Measurements from ENCODE around the gene ERGIC1.

The ERGIC1 gene

GRCh38 chr5:172936401-172936800, 102.3 kb downstream of the ERGIC1 start:
- TF ChIP-seq CTCF (conservative IDR thresholded peaks at IDR 0.05; ENCODE audit: control insufficient read depth, insufficient read depth, low read depth, low read length) = no peak
- H3K4me3 ChIP-seq (ENCODE audit: control insufficient read depth, low read depth, low read length) = no peak overlapping the region
- no peak for DNase-seq (ENCODE audit: low read depth)

GRCh38 chr5:172939071-172939470, 105.0 kb downstream of the ERGIC1 start:
- DNase-seq (ENCODE audit: low read depth) = peak; percentile 40
- no peak overlapping the region for H3K4me3 ChIP-seq (ENCODE audit: control insufficient read depth, low read depth, low read length)
- TF ChIP-seq CTCF (conservative IDR thresholded peaks at IDR 0.05; ENCODE audit: control insufficient read depth, insufficient read depth, low read depth, low read length) = peak; percentile 35

- no peak for DNase-seq (ENCODE audit: low read depth)
- TF ChIP-seq CTCF (conservative IDR thresholded peaks at IDR 0.05; ENCODE audit: control insufficient read depth, insufficient read depth, low read depth, low read length) = no peak
These were observed 105.7 kb downstream of the ERGIC1 start for GRCh38 chr5:172939611-172940267.

GRCh38 chr5:172940268-172941066, 106.4 kb downstream of the ERGIC1 start:
- H3K4me3 ChIP-seq (ENCODE audit: control insufficient read depth, low read depth, low read length) = no peak overlapping the region
- no peak for DNase-seq (ENCODE audit: low read depth)
- TF ChIP-seq CTCF (conservative IDR thresholded peaks at IDR 0.05; ENCODE audit: control insufficient read depth, insufficient read depth, low read depth, low read length) = no peak

More at GRCh38 chr5:172939611-172940267, 105.7 kb downstream of the ERGIC1 start:
- H3K4me3 ChIP-seq (ENCODE audit: control insufficient read depth, low read depth, low read length) = no peak overlapping the region

- no peak for TF ChIP-seq CTCF (conservative IDR thresholded peaks at IDR 0.05; ENCODE audit: control insufficient read depth, insufficient read depth, low read depth, low read length)
- DNase-seq (ENCODE audit: low read depth) = no peak
- no peak overlapping the region for H3K4me3 ChIP-seq (ENCODE audit: control insufficient read depth, low read depth, low read length)
These were observed 107.0 kb downstream of the ERGIC1 start for GRCh38 chr5:172941067-172941516.

- no peak for TF ChIP-seq CTCF (conservative IDR thresholded peaks at IDR 0.05; ENCODE audit: control insufficient read depth, insufficient read depth, low read depth, low read length)
- DNase-seq (ENCODE audit: low read depth) = no peak
- no peak overlapping the region for H3K4me3 ChIP-seq (ENCODE audit: control insufficient read depth, low read depth, low read length)
These were observed 108.5 kb downstream of the ERGIC1 start for GRCh38 chr5:172942556-172942955.
